LNCaP clone FGC (cell line): ENCODE data around the gene FABP6.

Source experiments
- DNase-seq: peaks from one replicate; pipeline ENCODE4 v3.0.0-alpha.2; 2011; ENCODE audit warnings: low read depth
- H3K4me3 ChIP-seq: 2 replicates; pipeline ENCODE4 v1.5.1; 2011; ENCODE audit warnings: mild to moderate bottlenecking, low read depth, low read length, control low read depth
- TF ChIP-seq, protein P1 (sequence below): IDR thresholded peaks from 2 replicates; pipeline ENCODE4 v1.5.1; 2012; ENCODE audit warnings: mild to moderate bottlenecking; ENCODE audit not compliant: control insufficient read depth, insufficient read depth; ENCODE audit errors: extremely low read depth

FABP6 gene

DNA sequence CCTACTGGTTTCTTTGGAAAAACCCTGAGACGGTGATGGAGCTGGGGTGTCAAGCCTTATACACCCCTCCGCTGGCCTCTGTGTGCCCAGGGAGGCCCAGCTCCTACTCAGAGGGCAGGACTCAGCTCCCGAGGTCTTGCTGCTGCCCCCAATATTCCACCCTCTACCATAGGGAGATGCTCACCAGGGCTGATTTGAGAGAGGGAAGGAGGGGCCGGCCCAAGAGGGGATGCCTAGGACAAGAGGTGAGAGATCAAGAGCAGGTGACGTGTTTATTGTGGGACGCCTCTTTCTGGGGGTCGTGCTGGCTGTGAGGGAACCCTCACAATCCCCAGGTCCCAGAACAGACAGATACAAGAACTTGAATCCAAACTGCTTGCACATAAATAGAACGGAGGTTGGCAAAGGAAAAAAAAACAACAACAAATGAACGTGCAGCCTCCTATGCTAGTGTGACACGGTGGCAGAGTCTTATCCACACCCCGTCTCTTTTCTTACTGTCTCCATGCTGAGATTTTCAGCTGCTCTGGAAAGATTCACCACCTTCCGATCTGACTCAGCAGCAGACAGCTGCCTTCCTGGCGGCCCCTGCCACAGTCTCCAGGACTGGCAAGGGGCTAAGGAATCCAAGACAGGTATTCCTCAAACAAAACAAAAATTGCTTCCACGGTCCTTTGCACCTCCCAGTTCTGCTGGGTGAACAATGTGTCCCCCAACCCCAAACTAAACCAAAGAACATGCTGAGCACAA, 22.3 kb downstream of the FABP6 start:
- no peak overlapping the region for H3K4me3 ChIP-seq
- DNase-seq = no peak
- TF ChIP-seq, protein P1, sequence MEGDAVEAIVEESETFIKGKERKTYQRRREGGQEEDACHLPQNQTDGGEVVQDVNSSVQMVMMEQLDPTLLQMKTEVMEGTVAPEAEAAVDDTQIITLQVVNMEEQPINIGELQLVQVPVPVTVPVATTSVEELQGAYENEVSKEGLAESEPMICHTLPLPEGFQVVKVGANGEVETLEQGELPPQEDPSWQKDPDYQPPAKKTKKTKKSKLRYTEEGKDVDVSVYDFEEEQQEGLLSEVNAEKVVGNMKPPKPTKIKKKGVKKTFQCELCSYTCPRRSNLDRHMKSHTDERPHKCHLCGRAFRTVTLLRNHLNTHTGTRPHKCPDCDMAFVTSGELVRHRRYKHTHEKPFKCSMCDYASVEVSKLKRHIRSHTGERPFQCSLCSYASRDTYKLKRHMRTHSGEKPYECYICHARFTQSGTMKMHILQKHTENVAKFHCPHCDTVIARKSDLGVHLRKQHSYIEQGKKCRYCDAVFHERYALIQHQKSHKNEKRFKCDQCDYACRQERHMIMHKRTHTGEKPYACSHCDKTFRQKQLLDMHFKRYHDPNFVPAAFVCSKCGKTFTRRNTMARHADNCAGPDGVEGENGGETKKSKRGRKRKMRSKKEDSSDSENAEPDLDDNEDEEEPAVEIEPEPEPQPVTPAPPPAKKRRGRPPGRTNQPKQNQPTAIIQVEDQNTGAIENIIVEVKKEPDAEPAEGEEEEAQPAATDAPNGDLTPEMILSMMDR = no peak

DNA sequence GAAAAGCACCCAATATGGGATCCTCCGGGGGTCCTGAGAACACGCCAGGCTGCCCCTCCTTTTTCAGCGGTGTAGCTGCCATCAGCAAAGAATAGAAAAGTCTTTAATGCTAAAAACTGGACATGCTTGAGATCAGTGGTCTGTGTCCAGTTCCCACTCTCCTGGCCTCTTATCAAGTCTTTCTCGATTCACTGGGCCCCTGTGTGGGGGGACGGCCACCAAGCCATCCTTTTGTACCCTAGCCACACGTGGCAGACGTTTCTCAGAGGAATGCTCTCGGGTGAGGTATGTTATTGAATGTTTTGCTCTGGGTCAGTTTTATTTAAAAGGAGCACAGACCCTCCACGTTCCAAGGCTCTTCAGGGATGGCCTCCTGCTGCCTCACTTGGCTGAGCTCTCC, 23.6 kb downstream of the FABP6 start:
- DNase-seq = no peak
- TF ChIP-seq, protein P1 = no peak
- H3K4me3 ChIP-seq = no peak overlapping the region

DNA sequence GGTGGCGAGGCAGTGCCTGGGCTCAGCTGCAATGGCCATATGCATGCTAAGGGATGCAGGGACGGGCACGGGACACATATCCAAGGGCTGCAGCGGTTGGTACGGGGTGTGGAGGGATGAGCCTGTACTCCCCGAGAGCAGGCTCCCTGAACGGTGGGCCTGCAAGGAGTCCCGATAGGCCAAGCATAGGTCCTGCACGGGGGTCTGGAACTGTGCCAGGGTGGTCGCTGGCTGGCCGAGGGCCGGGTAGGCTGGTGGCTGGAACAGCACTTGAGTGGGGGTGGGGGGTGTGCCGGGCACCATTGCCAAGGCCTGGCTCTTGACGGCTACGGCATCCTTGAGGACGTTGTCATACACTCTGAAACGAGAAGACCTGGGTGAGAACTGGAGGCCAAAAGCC, 24.1 kb downstream of the FABP6 start:
- H3K4me3 ChIP-seq = no peak overlapping the region
- DNase-seq = no peak
- TF ChIP-seq, protein P1 = no peak

DNA sequence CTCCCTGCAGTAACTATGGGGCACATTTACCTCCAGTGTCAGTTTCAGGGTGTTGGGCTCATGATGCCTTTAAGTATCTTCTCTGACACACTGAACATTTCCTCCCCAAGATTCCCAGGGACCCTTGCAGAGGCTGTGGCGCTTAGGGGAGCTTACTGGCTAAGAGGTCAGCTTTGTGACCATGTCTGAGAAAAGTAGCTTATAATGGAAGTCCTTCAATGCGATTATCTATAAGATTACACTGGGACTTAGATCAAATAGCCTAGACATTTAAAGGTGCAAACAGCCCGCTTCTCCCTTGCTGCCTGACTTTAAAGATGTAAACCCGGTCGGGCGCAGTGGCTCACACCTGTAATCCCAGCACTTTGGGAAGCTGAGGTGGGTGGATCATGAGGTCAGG, 25.4 kb downstream of the FABP6 start:
- no peak for DNase-seq
- no peak overlapping the region for H3K4me3 ChIP-seq
- TF ChIP-seq, protein P1 = no peak

DNA sequence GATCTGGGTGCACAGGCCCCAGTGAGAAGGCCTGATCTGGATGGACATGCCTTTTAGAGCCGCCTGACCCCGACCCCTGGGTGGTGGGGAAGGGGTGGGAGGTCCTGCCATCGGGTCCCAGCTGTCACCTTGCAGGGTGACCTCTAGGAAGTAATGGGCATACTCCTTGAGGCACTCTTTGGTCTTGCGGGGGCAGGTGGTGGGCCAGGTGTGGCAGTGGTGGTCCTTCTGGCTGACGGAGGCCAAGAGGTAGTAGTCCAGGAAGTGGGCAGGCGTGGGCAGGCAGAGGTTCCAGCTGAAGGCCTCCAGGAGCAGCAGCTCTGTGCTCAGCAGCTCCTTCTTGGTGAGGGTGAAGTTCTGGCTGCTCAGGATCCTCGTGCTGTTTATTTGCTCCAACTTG, 30.0 kb downstream of the FABP6 start:
- no peak overlapping the region for H3K4me3 ChIP-seq
- TF ChIP-seq, protein P1 = no peak
- no peak for DNase-seq

DNA sequence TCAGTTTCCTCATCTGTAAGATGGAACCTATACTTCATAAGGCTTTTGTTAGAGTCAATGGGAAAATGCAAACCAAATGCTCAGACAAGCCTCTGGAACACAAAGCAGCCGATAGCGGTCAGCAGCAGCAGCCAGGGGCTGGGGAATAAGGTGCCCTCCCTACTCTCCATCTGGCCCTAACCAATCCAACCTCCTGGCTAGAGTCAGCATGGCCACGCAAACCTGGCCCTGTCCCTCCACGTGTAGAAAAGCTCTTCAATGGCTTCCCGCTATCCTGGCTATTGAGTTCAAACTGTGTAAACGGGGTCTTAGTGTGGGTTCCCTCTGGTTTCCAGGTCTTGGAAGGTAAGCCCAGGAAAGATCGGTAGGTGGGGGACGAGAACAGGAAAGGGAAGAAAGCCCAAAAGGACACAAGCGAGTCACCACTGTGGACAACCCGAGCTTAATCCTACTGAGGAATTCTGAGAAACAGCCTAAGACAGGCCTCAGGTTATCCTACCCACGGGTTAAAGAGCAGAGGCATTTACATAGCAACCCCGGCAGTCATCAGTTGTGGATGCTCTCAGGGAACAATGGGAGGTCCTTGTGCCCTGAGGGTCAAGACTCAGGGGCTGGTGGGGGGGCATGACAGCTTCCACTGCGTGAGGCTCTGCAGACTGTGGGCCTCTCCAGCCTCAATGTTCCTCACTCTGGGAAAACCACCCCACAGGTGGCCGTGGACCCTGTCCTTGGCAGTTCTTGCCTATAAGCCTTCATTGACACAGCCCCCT, 30.9 kb downstream of the FABP6 start:
- no peak for DNase-seq
- no peak overlapping the region for H3K4me3 ChIP-seq
- TF ChIP-seq, protein P1 = no peak
